ENCODE data around the gene EFEMP2.

The EFEMP2 gene

GRCh38 chr11:65918211-65919140 is 45.9 kb upstream of the EFEMP2 start, which contains the start of gene C11orf68:
Gene C11orf68, minus strand, starts transcription at chr11:65919062. Its CDS starts 31 bp downstream, at chr11:65919031.
- peak within 1 kb of the TSS; percentile 100 for H3K27ac ChIP-seq
- no peak for TF ChIP-seq CTCF (conservative IDR thresholded peaks at IDR 0.05)

- H3K27ac ChIP-seq: peak overlapping the region; percentile 100
- no peak for TF ChIP-seq CTCF (conservative IDR thresholded peaks at IDR 0.05)
Measured at GRCh38 chr11:65917434-65918210, 45.0 kb upstream of the EFEMP2 start.

GRCh38 chr11:65917077-65917433 is 44.5 kb upstream of the EFEMP2 start:
- H3K27ac ChIP-seq: peak overlapping the region; percentile 100; the same call in 1 of the 2 replicates
- no peak for TF ChIP-seq CTCF (conservative IDR thresholded peaks at IDR 0.05)

GRCh38 chr11:65916391-65916790 is 43.8 kb upstream of the EFEMP2 start:
- H3K27ac ChIP-seq: peak overlapping the region; percentile 100; the same call in 1 of the 2 replicates
- no peak for TF ChIP-seq CTCF (conservative IDR thresholded peaks at IDR 0.05)

GRCh38 chr11:65915821-65916251 is 43.2 kb upstream of the EFEMP2 start:
- no peak overlapping the region for H3K27ac ChIP-seq
- TF ChIP-seq CTCF (conservative IDR thresholded peaks at IDR 0.05): no peak

GRCh38 chr11:65915101-65915820 is 42.7 kb upstream of the EFEMP2 start:
- TF ChIP-seq CTCF (conservative IDR thresholded peaks at IDR 0.05): no peak
- H3K27ac ChIP-seq: no peak overlapping the region
